AG09319 (cell line): ENCODE results near the gene RABGAP1L.

Source experiments
- DNase-seq: peaks from one replicate; pipeline ENCODE4 v3.0.0-alpha.2; 2010; ENCODE audit warnings: low read depth; ENCODE audit errors: extremely low read depth
- CTCF ChIP-seq: IDR thresholded peaks from 2 replicates; pipeline ENCODE4 v1.5.1; 2011; ENCODE audit warnings: low read depth, mild to moderate bottlenecking, inconsistent platforms, low read length, moderate library complexity

Gene RABGAP1L

GRCh38 chr1:174291059-174291458, 131.7 kb downstream of the RABGAP1L start:
- no peak for DNase-seq
- no peak for TF ChIP-seq CTCF

- DNase-seq, result no peak
- TF ChIP-seq CTCF, result no peak
These were observed 137.0 kb downstream of the RABGAP1L start for GRCh38 chr1:174296309-174296708.

GRCh38 chr1:174297351-174297750, 138.0 kb downstream of the RABGAP1L start:
- no peak for DNase-seq
- no peak for TF ChIP-seq CTCF

- TF ChIP-seq CTCF, result no peak
- DNase-seq, result no peak
These were observed 142.2 kb downstream of the RABGAP1L start for GRCh38 chr1:174301295-174302077.

GRCh38 chr1:174308604-174309003, 149.3 kb downstream of the RABGAP1L start:
- no peak for DNase-seq
- no peak for TF ChIP-seq CTCF

- DNase-seq, result no peak
- TF ChIP-seq CTCF, result no peak
These were observed 150.2 kb downstream of the RABGAP1L start for GRCh38 chr1:174309490-174309889.

- no peak for DNase-seq
These were observed 155.1 kb downstream of the RABGAP1L start for GRCh38 chr1:174314433-174314832.

More at GRCh38 chr1:174314433-174314832, 155.1 kb downstream of the RABGAP1L start:
- TF ChIP-seq CTCF, result no peak
